Gastroesophageal sphincter (tissue), 4 donors: ENCODE measurements around the gene NUBPL. TPM values are rescaled to one million over a fixed set of nuclear protein-coding genes. Genes with fewer than 3 reads are reported as not detected.

Source experiments
- ATAC-seq: fragments of 150-250 bp; one replicate; pipeline ENCODE4 v1.9.1; 2016; ENCODE audit warnings: mild to moderate bottlenecking, moderate library complexity
- H3K27ac ChIP-seq, 4 donors: fragments of 200-600 bp; sonication (generic) in 3 of 4; 1 replicate in 3 of 4; 2 replicates in 1 of 4; pipeline ENCODE4 v1.5.1; 2016 to 2019
- H3K27me3 ChIP-seq: fragments of 200-600 bp; sonication (generic); one replicate; pipeline ENCODE4 v1.5.1; 2019
- H3K36me3 ChIP-seq, 2 donors: fragments of 200-600 bp; sonication (generic); one replicate each; pipeline ENCODE4 v1.5.1; 2019; ENCODE audit warnings: control low read depth in 1 of 2
- H3K4me1 ChIP-seq, 3 donors: fragments of 200-600 bp; sonication (generic); 1 replicate in 2 of 3; 2 replicates in 1 of 3; pipeline ENCODE4 v1.5.1; 2016 to 2019; ENCODE audit warnings: control low read depth in 2 of 3
- H3K4me3 ChIP-seq, 2 donors: fragments of 200-600 bp; sonication (generic); one replicate each; pipeline ENCODE4 v1.5.1; 2019; ENCODE audit warnings: mild to moderate bottlenecking in 1 of 2, moderate library complexity in 1 of 2
- H3K9me3 ChIP-seq, 3 donors: fragments of 200-600 bp; sonication (generic); one replicate each; pipeline ENCODE4 v1.5.1; 2017 to 2019; ENCODE audit warnings: control low read depth in 2 of 3
- CTCF ChIP-seq, 4 experiments: fragments of 200-600 bp in 2 of 4; fragments of 450-650 bp in 2 of 4; sonication (generic) in 1 of 4; IDR thresholded peaks; one replicate each; pipeline ENCODE4 v1.5.1; 2017 to 2019; ENCODE audit warnings: antibody characterized with exemption in 4 of 4, mild to moderate bottlenecking in 2 of 4, moderate library complexity in 2 of 4
- EP300 ChIP-seq: sonication (generic); formaldehyde crosslinking; IDR thresholded peaks from one replicate; pipeline ENCODE4 v1.6.1; 2017; ENCODE audit warnings: antibody characterized with exemption, mild to moderate bottlenecking
- POLR2A ChIP-seq, 2 donors: fragments of 450-650 bp; IDR thresholded peaks; one replicate each; pipeline ENCODE4 v1.6.1; 2017; ENCODE audit warnings: antibody characterized with exemption in 2 of 2, mild to moderate bottlenecking in 2 of 2, moderate library complexity in 1 of 2
- POLR2AphosphoS5 ChIP-seq: sonication (generic); formaldehyde crosslinking; IDR thresholded peaks from one replicate; pipeline ENCODE4 v1.6.1; 2017; ENCODE audit warnings: antibody characterized with exemption
- WGBS, 2 donors: methylation state at CpG; one replicate each; pipeline ENCODE4 v1.1.5; 2018; ENCODE audit warnings: low coverage in 1 of 2; 5-methylcytosine and 5-hydroxymethylcytosine counted together
- small RNA-seq, 4 donors: library from RNA; depleted of rRNA; stranded (forward); fragments of <200 nt; gene quantifications; one replicate each; pipeline ENCODE3, GENCODE V24; 2016
- total RNA-seq, 4 donors: library from RNA; depleted of rRNA; stranded (reverse); fragments of >200 nt; gene quantifications; one replicate each; pipeline ENCODE4 v1.1.0, GENCODE V29; 2016

Gene NUBPL
- total RNA-seq, 4 donors from 2014 or later: 8.1 to 24.3 (median 14.5) TPM

GRCh38 chr14:31909977-31910376 lies 348.8 kb downstream of the NUBPL start:
- no peak for TF ChIP-seq POLR2AphosphoS5
- TF ChIP-seq EP300: no peak
- no peak for TF ChIP-seq CTCF (IDR thresholded peaks at IDR 0.05)
- TF ChIP-seq POLR2A (IDR thresholded peaks at IDR 0.05): no peak
- 81 to 97% methylated on average over 2 to 3 of the region's 3 CpGs for WGBS, 2 donors
- H3K9me3 ChIP-seq: peaks cover 0 to 29% (median 0%) of the 10 kb centered on the region in 3 donors
- H3K27ac ChIP-seq: no peak overlapping the region
- no peak overlapping the region for H3K4me3 ChIP-seq
- no peaks in the 10 kb centered on the region for H3K27me3 ChIP-seq
- no peaks in the 10 kb centered on the region for H3K36me3 ChIP-seq
- H3K4me1 ChIP-seq: no peaks in the 10 kb centered on the region
- no peak for ATAC-seq

Small RNAs within 50 kb of the gene (small RNA-seq; reads per million reads assigned to genes)
- 0 reads per million in 4 donors for gene RNU6-455P
- 0 reads per million in 4 donors for gene RNU6-602P

Other genes with a start within 250 kb of the NUBPL start
- 10 to 100 TPM; 33.8 to 39.9 (median 35.5) TPM for gene HEATR5A, start 140.9 kb upstream of the NUBPL start, total RNA-seq
- 10 to 100 TPM; 21.3 to 31.1 (median 28.1) TPM for gene DTD2, start 103.9 kb upstream of the NUBPL start, total RNA-seq
- not detected for gene GPR33, start 73.4 kb upstream of the NUBPL start, total RNA-seq